Thoracic aorta (tissue), 2 donors: Measurements from ENCODE around the gene CELA2A. TPM values are rescaled to one million over a fixed set of nuclear protein-coding genes. Genes with fewer than 3 reads are reported as not detected.
"Not testable (repeated sequence)": the region's sequence is repeated elsewhere in the genome, so short reads cannot be mapped to it uniquely, and the experiment has no call there.

Experiments used
- ATAC-seq: fragments of 150-250 bp; one replicate; pipeline ENCODE4 v1.8.0; 2017; ENCODE audit warnings: low read depth; ENCODE audit not compliant: insufficient number of reproducible peaks, low FRiP score
- DNase-seq: peaks from one replicate; pipeline ENCODE4 v3.0.0-alpha.2; 2020; ENCODE audit warnings: low spot score
- H3K27ac ChIP-seq, 2 donors: fragments of 200-600 bp; sonication (generic); 1 replicate in 1 of 2; 2 replicates in 1 of 2; pipeline ENCODE4 v1.5.1; 2016; ENCODE audit warnings: mild to moderate bottlenecking in 2 of 2, moderate library complexity in 2 of 2
- H3K27me3 ChIP-seq: fragments of 200-600 bp; sonication (generic); replicated peaks from 2 replicates; pipeline ENCODE4 v1.6.0; 2016; ENCODE audit warnings: mild to moderate bottlenecking; ENCODE audit not compliant: insufficient read depth
- H3K36me3 ChIP-seq: fragments of 200-600 bp; sonication (generic); one replicate; pipeline ENCODE4 v1.5.1; 2016
- H3K4me1 ChIP-seq, 2 donors: fragments of 200-600 bp; sonication (generic); 1 replicate in 1 of 2; 2 replicates in 1 of 2; pipeline versions ENCODE4 v1.5.1 to v1.6.0; 2016; ENCODE audit warnings: low read depth in 2 of 2, mild to moderate bottlenecking in 1 of 2; ENCODE audit not compliant: control insufficient read depth in 1 of 2
- H3K4me3 ChIP-seq: fragments of 200-600 bp; sonication (generic); 2 replicates; pipeline ENCODE4 v1.5.1; 2016; ENCODE audit warnings: mild to moderate bottlenecking
- H3K9me3 ChIP-seq: fragments of 200-600 bp; sonication (generic); 2 replicates; pipeline ENCODE4 v1.5.1; 2016
- CTCF ChIP-seq: fragments of 200-600 bp; sonication (generic); IDR thresholded peaks from one replicate; pipeline ENCODE4 v1.5.1; 2019; ENCODE audit warnings: antibody characterized with exemption
- total RNA-seq, 2 donors: library from RNA; depleted of rRNA; stranded (reverse); fragments of >200 nt; gene quantifications; one replicate each; pipeline versions ENCODE4 v1.1.0 to v1.2.3, GENCODE V29; 2016

CELA2A gene
- total RNA-seq, 2 donors from 2014 or later, result not detected

DNA sequence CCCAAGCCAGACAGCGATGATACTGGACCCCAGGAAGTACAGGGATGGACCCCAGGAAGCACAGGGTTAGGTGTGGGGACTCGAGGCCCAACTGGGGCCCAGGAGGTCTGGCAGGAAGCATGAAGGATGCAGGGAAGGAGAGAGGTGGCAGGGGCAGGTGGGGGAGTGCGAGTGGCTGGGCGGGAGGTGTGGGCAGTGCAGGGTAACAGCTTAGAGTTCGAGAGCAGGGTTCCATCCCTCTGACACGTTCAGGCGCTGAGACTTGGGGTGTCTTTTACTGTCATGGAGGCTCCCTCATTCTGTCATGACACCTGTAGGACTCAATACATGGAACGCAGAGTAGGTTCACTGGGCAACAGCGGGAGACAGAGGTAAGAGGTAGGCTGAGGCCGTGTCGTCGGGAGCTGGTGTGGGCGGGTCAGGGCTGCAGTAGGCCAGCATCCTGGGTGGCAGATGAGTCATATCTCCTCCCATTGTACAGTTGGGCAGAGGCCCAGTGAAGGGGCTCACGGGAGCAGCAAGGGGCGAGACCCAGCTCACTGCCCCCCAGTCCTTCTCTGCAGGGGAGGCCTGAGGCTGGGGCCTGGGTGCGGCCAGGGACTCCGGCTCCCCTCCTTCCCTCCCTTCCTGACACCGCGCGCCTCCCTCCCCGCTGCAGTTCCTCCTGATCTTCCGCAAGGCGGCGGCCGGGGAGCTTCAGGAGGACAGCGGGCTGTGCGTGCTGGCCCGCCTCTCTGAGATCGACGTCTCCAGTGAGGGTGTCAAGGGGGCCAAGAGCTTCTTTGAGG, 29.8 kb upstream of the CELA2A start:
- Histone ChIP-seq H3K4me1 (no peaks in the 10 kb centered on the region), H3K36me3 (peaks cover 11% of the 10 kb centered on the region), H3K27me3 (no peaks in the 10 kb centered on the region), H3K4me3 (no peak overlapping the region), H3K27ac (no peak overlapping the region), H3K9me3 (no peaks in the 10 kb centered on the region)
- TF ChIP-seq CTCF, result no peak
- DNase-seq, result no peak
- no peak for ATAC-seq

GRCh38 chr1:15427280-15427666, 29.3 kb upstream of the CELA2A start:
- H3K4me3 ChIP-seq, result no peak overlapping the region
- no peaks in the 10 kb centered on the region for H3K27me3 ChIP-seq
- no peak for TF ChIP-seq CTCF
- H3K36me3 ChIP-seq, result peaks cover 11% of the 10 kb centered on the region
- no peaks in the 10 kb centered on the region for H3K9me3 ChIP-seq
- no peaks in the 10 kb centered on the region for H3K4me1 ChIP-seq
- no peak overlapping the region for H3K27ac ChIP-seq
- no peak for ATAC-seq
- no peak for DNase-seq

GRCh38 chr1:15428252-15428651, 28.3 kb upstream of the CELA2A start:
- not testable (repeated sequence) for DNase-seq, H3K27me3 ChIP-seq, H3K4me1 ChIP-seq, H3K4me3 ChIP-seq, H3K9me3 ChIP-seq, ATAC-seq, H3K27ac ChIP-seq
- peaks cover 11% of the 10 kb centered on the region for H3K36me3 ChIP-seq

DNA sequence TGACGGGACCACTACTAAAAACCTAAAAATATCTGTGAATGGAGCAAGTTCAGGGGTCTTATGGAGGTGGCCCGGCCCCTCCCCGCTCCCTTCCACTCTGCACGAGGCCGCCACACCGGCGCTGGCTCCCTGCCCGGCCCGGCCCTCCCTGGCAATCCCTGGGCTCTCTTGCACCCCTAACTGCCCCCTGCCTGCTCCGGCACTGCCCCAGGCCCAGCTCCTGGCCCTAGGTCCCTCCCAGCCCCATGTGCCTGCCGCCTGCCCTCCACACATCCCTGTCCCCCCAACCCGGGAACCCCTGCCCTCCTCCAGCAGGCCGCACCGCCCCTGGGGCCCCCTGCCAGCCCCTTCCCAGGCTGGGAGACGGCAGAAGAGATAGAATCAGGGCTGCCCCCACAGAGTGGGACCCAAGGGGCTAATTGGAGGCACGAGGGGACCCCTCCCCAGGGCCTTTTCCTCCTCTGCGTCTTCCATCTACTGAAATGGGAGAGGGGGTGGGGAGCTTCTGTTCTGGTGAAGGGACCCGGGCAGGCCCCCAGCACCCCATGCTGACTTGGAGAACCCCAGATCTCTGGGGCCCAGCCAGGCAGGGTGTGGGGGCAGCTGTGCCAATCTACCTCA, 27.6 kb upstream of the CELA2A start:
- Histone ChIP-seq H3K36me3 (peaks cover 11% of the 10 kb centered on the region), H3K9me3 (no peaks in the 10 kb centered on the region), H3K4me1 (no peaks in the 10 kb centered on the region), H3K27me3 (no peaks in the 10 kb centered on the region), H3K4me3 (no peak overlapping the region), H3K27ac (no peak overlapping the region)
- DNase-seq (no peak), ATAC-seq (no peak)
- no peak for TF ChIP-seq CTCF

DNA sequence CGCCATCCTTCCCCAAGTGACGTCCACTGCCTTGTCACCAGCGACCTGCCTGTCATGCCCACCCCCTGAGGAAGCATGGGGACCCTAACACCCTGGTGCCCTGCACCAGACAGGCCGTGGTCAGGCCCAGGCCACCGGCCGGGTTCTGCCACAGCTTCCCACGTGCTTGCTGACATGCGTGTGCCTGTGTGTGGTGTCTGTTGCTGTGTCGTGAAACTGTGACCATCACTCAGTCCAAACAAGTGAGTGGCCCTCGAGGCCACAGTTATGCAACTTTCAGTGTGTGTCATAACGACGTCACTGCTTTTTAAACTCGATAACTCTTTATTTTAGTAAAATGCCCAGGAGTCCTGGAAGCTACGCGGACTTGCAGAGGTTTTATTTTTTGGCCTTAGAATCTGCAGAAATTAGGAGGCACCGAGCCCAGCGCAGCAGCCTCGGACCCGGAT, 26.8 kb upstream of the CELA2A start:
- DNase-seq (no peak), ATAC-seq (no peak)
- no peaks in the 10 kb centered on the region for H3K27me3 ChIP-seq
- no peak overlapping the region for H3K27ac ChIP-seq
- peaks cover 11% of the 10 kb centered on the region for H3K36me3 ChIP-seq
- H3K4me1 ChIP-seq, result no peaks in the 10 kb centered on the region
- H3K4me3 ChIP-seq, result no peak overlapping the region
- TF ChIP-seq CTCF, result no peak
- no peaks in the 10 kb centered on the region for H3K9me3 ChIP-seq
